WTC11 (cell line): ENCODE results near the gene ZNF740. TPM values are rescaled to one million over a fixed set of nuclear protein-coding genes. Genes with fewer than 3 reads are reported as not detected.

Source experiments
- ATAC-seq: fragments of 200-7000 bp; cut with Tn5 transposase; 2 replicates; pipeline ENCODE4 v1.10.0; 2021; ENCODE audit warnings: mild to moderate bottlenecking, moderate library complexity
- CTCF ChIA-PET: fragments of 300-600 bp; sonication (Branson Sonifier 250); formaldehyde crosslinking; loops from one replicate; lab custom pipeline; 2021; ENCODE audit warnings: antibody characterized with exemption; lab: Charles Lee
- POLR2A ChIA-PET: fragments of 350-600 bp; sonication (Branson Sonifier 250); formaldehyde crosslinking; loops from one replicate; lab custom pipeline; 2021; ENCODE audit warnings: antibody characterized with exemption; lab: Charles Lee
- DNase-seq: peaks from one replicate; pipeline ENCODE4 v3.0.0; 2021; ENCODE audit warnings: low spot score
- H3K27ac Mint-ChIP-seq: 2 replicates; pipeline ENCODE4 v1.8.0; 2021; ENCODE audit warnings: mixed read lengths
- H3K27me3 Mint-ChIP-seq: 2 replicates; pipeline ENCODE4 v1.8.0; 2021; ENCODE audit warnings: low read depth, mild to moderate bottlenecking, moderate library complexity, mixed read lengths
- H3K36me3 Mint-ChIP-seq: 2 replicates; pipeline ENCODE4 v1.8.0; 2021; ENCODE audit warnings: mixed read lengths
- H3K4me1 Mint-ChIP-seq: 2 replicates; pipeline ENCODE4 v1.8.0; 2022; ENCODE audit warnings: mixed read lengths
- H3K4me3 Mint-ChIP-seq: 2 replicates; pipeline ENCODE4 v1.8.0; 2021; ENCODE audit warnings: mild to moderate bottlenecking, moderate library complexity, mixed read lengths
- H3K9me3 Mint-ChIP-seq: 2 replicates; pipeline ENCODE4 v1.8.0; 2021; ENCODE audit warnings: mixed read lengths
- CBFB ChIP-seq: sonication (generic); formaldehyde crosslinking; IDR thresholded peaks from 2 replicates; pipeline ENCODE4 v1.8.1; 2022; ENCODE audit warnings: mild to moderate bottlenecking, low read depth, missing genetic modification reagents
- CREB1 ChIP-seq: sonication (generic); formaldehyde crosslinking; IDR thresholded peaks from 2 replicates; pipeline ENCODE4 v1.8.0; 2023; ENCODE audit warnings: mild to moderate bottlenecking, missing genetic modification reagents
- ELF4 ChIP-seq: sonication (generic); formaldehyde crosslinking; IDR thresholded peaks from 2 replicates; pipeline ENCODE4 v1.8.1; 2022; ENCODE audit warnings: low read depth, mild to moderate bottlenecking, moderate library complexity, missing genetic modification reagents
- EMX1 ChIP-seq: fragments of 250-450 bp; sonication (Bioruptor Pico); IDR thresholded peaks from 2 replicates; pipeline ENCODE4 v1.8.0; 2021; ENCODE audit warnings: mild to moderate bottlenecking
- ERG ChIP-seq: fragments of 250-450 bp; sonication (Bioruptor Pico); IDR thresholded peaks from 2 replicates; pipeline ENCODE4 v1.8.0; 2021; ENCODE audit warnings: mild to moderate bottlenecking
- FOXK1 ChIP-seq: sonication (generic); formaldehyde crosslinking; IDR thresholded peaks from 2 replicates; pipeline ENCODE4 v1.8.0; 2022; ENCODE audit warnings: mild to moderate bottlenecking, moderate library complexity, missing genetic modification reagents
- FOXP1 ChIP-seq: sonication (generic); formaldehyde crosslinking; IDR thresholded peaks from 2 replicates; pipeline ENCODE4 v1.8.0; 2022; ENCODE audit warnings: missing genetic modification reagents, mild to moderate bottlenecking, moderate library complexity, borderline replicate concordance
- JAZF1 ChIP-seq: fragments of 250-450 bp; sonication (Bioruptor Pico); IDR thresholded peaks from 2 replicates; pipeline ENCODE4 v1.9.0; 2021; ENCODE audit warnings: moderate library complexity, mild to moderate bottlenecking, inconsistent platforms
- NFATC4 ChIP-seq: fragments of 250-450 bp; sonication (Bioruptor Pico); IDR thresholded peaks from 2 replicates; pipeline ENCODE4 v1.9.0; 2021; ENCODE audit warnings: mild to moderate bottlenecking
- NR2C2 ChIP-seq: sonication (generic); formaldehyde crosslinking; IDR thresholded peaks from 2 replicates; pipeline ENCODE4 v1.8.0; 2022; ENCODE audit warnings: mild to moderate bottlenecking, missing genetic modification reagents
- PRRX2 ChIP-seq: fragments of 250-450 bp; sonication (Bioruptor Pico); IDR thresholded peaks from 2 replicates; pipeline ENCODE4 v1.8.0; 2021; ENCODE audit warnings: mild to moderate bottlenecking
- SMAD3 ChIP-seq: sonication (generic); formaldehyde crosslinking; IDR thresholded peaks from 2 replicates; pipeline ENCODE4 v1.8.0; 2022; ENCODE audit warnings: missing genetic modification reagents, mild to moderate bottlenecking, borderline replicate concordance
- SP1 ChIP-seq: sonication (generic); formaldehyde crosslinking; conservative IDR thresholded peaks from 2 replicates; pipeline ENCODE4 v1.8.1; 2022; ENCODE audit warnings: missing genetic modification reagents
- TCF7 ChIP-seq: sonication (generic); formaldehyde crosslinking; IDR thresholded peaks from 2 replicates; pipeline ENCODE4 v1.8.0; 2022; ENCODE audit warnings: mild to moderate bottlenecking, low read depth, missing genetic modification reagents, moderate library complexity
- USF2 ChIP-seq: sonication (generic); formaldehyde crosslinking; IDR thresholded peaks from 2 replicates; pipeline ENCODE4 v1.8.1; 2023; ENCODE audit warnings: mild to moderate bottlenecking, missing genetic modification reagents, moderate library complexity
- ZNF219 ChIP-seq: sonication (generic); formaldehyde crosslinking; IDR thresholded peaks from 2 replicates; pipeline ENCODE4 v1.8.0; 2023; ENCODE audit warnings: missing genetic modification reagents, mild to moderate bottlenecking, borderline replicate concordance
- ZNF671 ChIP-seq: fragments of 250-450 bp; sonication (Bioruptor Pico); IDR thresholded peaks from 2 replicates; pipeline ENCODE4 v1.8.0; 2021; ENCODE audit warnings: mild to moderate bottlenecking
- total RNA-seq: library from RNA; stranded (reverse); gene quantifications from 3 replicates; pipeline ENCODE4 v1.2.3, GENCODE V29; 2021
- TF ChIP-seq, protein P1 (sequence below): sonication (generic); formaldehyde crosslinking; IDR thresholded peaks from 2 replicates; pipeline ENCODE4 v1.8.1; 2023; ENCODE audit warnings: mild to moderate bottlenecking, missing genetic modification reagents, borderline replicate concordance
- TF ChIP-seq, protein P2 (sequence below): sonication (generic); formaldehyde crosslinking; IDR thresholded peaks from 2 replicates; pipeline ENCODE4 v1.8.0; 2022; ENCODE audit warnings: missing genetic modification reagents
- TF ChIP-seq, protein P3 (sequence below): sonication (generic); formaldehyde crosslinking; IDR thresholded peaks from 2 replicates; pipeline ENCODE4 v1.8.0; 2022; ENCODE audit warnings: mild to moderate bottlenecking, missing genetic modification reagents
- TF ChIP-seq, protein P4 (sequence below): fragments of 250-450 bp; sonication (Bioruptor Pico); IDR thresholded peaks from 2 replicates; pipeline ENCODE4 v1.9.0; 2021; ENCODE audit warnings: mild to moderate bottlenecking
- TF ChIP-seq, protein P5 (sequence below): sonication (generic); formaldehyde crosslinking; IDR thresholded peaks from 2 replicates; pipeline ENCODE4 v1.8.0; 2022; ENCODE audit warnings: mild to moderate bottlenecking, missing genetic modification reagents
- TF ChIP-seq, protein P6 (sequence below): sonication (generic); formaldehyde crosslinking; IDR thresholded peaks from 2 replicates; pipeline ENCODE4 v1.8.1; 2023; ENCODE audit warnings: mild to moderate bottlenecking, moderate library complexity, missing genetic modification reagents

The ZNF740 gene
- total RNA-seq, 1 experiment from 2014 or later, result 26.6 TPM

GRCh38 chr12:53193040-53193439, 12.5 kb downstream of the ZNF740 start (continued):
- TF ChIP-seq, protein P1, sequence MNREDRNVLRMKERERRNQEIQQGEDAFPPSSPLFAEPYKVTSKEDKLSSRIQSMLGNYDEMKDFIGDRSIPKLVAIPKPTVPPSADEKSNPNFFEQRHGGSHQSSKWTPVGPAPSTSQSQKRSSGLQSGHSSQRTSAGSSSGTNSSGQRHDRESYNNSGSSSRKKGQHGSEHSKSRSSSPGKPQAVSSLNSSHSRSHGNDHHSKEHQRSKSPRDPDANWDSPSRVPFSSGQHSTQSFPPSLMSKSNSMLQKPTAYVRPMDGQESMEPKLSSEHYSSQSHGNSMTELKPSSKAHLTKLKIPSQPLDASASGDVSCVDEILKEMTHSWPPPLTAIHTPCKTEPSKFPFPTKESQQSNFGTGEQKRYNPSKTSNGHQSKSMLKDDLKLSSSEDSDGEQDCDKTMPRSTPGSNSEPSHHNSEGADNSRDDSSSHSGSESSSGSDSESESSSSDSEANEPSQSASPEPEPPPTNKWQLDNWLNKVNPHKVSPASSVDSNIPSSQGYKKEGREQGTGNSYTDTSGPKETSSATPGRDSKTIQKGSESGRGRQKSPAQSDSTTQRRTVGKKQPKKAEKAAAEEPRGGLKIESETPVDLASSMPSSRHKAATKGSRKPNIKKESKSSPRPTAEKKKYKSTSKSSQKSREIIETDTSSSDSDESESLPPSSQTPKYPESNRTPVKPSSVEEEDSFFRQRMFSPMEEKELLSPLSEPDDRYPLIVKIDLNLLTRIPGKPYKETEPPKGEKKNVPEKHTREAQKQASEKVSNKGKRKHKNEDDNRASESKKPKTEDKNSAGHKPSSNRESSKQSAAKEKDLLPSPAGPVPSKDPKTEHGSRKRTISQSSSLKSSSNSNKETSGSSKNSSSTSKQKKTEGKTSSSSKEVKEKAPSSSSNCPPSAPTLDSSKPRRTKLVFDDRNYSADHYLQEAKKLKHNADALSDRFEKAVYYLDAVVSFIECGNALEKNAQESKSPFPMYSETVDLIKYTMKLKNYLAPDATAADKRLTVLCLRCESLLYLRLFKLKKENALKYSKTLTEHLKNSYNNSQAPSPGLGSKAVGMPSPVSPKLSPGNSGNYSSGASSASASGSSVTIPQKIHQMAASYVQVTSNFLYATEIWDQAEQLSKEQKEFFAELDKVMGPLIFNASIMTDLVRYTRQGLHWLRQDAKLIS (CRISPR knock-in tag), result no peak
- TF ChIP-seq SMAD3 (no peak), FOXP1 (CRISPR knock-in tag) (no peak), TCF7 (CRISPR knock-in tag) (no peak), ZNF671 (CRISPR knock-in tag) (no peak), SP1 (no peak), USF2 (CRISPR knock-in tag) (no peak), EMX1 (CRISPR knock-in tag) (no peak), CREB1 (no peak), ZNF219 (CRISPR knock-in tag) (no peak)
- TF ChIP-seq, protein P2, sequence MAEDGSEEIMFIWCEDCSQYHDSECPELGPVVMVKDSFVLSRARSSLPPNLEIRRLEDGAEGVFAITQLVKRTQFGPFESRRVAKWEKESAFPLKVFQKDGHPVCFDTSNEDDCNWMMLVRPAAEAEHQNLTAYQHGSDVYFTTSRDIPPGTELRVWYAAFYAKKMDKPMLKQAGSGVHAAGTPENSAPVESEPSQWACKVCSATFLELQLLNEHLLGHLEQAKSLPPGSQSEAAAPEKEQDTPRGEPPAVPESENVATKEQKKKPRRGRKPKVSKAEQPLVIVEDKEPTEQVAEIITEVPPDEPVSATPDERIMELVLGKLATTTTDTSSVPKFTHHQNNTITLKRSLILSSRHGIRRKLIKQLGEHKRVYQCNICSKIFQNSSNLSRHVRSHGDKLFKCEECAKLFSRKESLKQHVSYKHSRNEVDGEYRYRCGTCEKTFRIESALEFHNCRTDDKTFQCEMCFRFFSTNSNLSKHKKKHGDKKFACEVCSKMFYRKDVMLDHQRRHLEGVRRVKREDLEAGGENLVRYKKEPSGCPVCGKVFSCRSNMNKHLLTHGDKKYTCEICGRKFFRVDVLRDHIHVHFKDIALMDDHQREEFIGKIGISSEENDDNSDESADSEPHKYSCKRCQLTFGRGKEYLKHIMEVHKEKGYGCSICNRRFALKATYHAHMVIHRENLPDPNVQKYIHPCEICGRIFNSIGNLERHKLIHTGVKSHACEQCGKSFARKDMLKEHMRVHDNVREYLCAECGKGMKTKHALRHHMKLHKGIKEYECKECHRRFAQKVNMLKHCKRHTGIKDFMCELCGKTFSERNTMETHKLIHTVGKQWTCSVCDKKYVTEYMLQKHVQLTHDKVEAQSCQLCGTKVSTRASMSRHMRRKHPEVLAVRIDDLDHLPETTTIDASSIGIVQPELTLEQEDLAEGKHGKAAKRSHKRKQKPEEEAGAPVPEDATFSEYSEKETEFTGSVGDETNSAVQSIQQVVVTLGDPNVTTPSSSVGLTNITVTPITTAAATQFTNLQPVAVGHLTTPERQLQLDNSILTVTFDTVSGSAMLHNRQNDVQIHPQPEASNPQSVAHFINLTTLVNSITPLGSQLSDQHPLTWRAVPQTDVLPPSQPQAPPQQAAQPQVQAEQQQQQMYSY, result no peak

DNA sequence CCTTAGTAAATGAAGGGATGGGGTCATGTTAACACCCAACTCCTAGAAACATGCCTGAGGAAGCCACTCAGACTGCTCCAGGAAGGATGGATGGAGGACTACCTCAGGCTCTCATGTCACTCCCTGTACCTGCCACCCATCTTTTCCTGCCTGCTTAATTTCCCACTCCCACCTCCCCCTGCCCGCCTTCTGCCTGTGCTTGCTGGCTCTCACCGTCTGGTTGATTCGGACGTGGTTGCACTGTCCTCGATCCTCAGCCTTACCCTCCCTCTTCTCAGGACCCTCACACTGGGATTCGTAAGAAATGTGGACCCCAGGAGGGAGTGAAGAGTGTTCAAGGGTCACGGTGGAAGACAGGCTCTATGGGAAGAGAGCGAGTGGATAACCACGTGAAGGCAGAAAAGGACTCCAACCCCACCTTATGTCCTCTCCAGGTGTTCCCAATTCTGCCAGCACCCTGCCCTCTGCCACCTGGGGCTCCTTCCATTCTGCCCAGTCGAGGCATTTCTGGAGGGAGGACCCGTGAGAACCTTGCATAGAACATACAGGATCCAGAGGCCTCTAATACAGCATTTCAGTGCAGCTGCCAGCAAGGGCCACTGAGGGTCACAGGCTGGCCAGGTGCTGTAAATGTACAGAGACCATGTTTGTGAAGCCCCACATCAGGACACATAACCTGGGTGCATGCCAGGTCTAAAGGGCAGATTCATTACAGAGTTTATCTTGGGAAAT, 13.6 kb downstream of the ZNF740 start:
- H3K36me3 Mint-ChIP-seq, result no peaks in the 10 kb centered on the region
- CTCF ChIA-PET, result interaction anchor here (1.1 to 5.5 kb wide), 5 partner anchors 18 to 128 kb away, joined by 3 to 105 read pairs (median 5); partner anchors contain the start of genes AAAS and SPRYD3
- no peak overlapping the region for H3K27ac Mint-ChIP-seq
- H3K9me3 Mint-ChIP-seq, result no peaks in the 10 kb centered on the region
- no peak for DNase-seq
- POLR2A ChIA-PET, result no interaction called here
- no peak overlapping the region for H3K4me3 Mint-ChIP-seq
- H3K4me1 Mint-ChIP-seq, result peaks cover 2% of the 10 kb centered on the region
- ATAC-seq, result no peak
- H3K27me3 Mint-ChIP-seq, result peaks cover 73% of the 10 kb centered on the region
- no peak for TF ChIP-seq ZNF671 (CRISPR knock-in tag)
- TF ChIP-seq, protein P3, sequence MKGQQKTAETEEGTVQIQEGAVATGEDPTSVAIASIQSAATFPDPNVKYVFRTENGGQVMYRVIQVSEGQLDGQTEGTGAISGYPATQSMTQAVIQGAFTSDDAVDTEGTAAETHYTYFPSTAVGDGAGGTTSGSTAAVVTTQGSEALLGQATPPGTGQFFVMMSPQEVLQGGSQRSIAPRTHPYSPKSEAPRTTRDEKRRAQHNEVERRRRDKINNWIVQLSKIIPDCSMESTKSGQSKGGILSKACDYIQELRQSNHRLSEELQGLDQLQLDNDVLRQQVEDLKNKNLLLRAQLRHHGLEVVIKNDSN (CRISPR knock-in tag), result no peak
- no peak for TF ChIP-seq ERG (CRISPR knock-in tag)
- TF ChIP-seq, protein P4, sequence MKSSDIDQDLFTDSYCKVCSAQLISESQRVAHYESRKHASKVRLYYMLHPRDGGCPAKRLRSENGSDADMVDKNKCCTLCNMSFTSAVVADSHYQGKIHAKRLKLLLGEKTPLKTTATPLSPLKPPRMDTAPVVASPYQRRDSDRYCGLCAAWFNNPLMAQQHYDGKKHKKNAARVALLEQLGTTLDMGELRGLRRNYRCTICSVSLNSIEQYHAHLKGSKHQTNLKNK, result no peak
- TF ChIP-seq ZNF219 (CRISPR knock-in tag), result no peak
- TF ChIP-seq, protein P5, sequence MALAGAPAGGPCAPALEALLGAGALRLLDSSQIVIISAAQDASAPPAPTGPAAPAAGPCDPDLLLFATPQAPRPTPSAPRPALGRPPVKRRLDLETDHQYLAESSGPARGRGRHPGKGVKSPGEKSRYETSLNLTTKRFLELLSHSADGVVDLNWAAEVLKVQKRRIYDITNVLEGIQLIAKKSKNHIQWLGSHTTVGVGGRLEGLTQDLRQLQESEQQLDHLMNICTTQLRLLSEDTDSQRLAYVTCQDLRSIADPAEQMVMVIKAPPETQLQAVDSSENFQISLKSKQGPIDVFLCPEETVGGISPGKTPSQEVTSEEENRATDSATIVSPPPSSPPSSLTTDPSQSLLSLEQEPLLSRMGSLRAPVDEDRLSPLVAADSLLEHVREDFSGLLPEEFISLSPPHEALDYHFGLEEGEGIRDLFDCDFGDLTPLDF (CRISPR knock-in tag), result no peak
- no peak for TF ChIP-seq CBFB
- TF ChIP-seq SMAD3, result no peak
- no peak for TF ChIP-seq JAZF1
- no peak for TF ChIP-seq FOXK1
- TF ChIP-seq, protein P6, sequence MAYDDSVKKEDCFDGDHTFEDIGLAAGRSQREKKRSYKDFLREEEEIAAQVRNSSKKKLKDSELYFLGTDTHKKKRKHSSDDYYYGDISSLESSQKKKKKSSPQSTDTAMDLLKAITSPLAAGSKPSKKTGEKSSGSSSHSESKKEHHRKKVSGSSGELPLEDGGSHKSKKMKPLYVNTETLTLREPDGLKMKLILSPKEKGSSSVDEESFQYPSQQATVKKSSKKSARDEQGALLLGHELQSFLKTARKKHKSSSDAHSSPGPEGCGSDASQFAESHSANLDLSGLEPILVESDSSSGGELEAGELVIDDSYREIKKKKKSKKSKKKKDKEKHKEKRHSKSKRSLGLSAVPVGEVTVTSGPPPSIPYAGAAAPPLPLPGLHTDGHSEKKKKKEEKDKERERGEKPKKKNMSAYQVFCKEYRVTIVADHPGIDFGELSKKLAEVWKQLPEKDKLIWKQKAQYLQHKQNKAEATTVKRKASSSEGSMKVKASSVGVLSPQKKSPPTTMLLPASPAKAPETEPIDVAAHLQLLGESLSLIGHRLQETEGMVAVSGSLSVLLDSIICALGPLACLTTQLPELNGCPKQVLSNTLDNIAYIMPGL (CRISPR knock-in tag), result no peak
- no peak for TF ChIP-seq PRRX2 (CRISPR knock-in tag)
- TF ChIP-seq NR2C2 (CRISPR knock-in tag), result no peak
- TF ChIP-seq ELF4 (CRISPR knock-in tag), result no peak
- no peak for TF ChIP-seq NFATC4 (CRISPR knock-in tag)
